CD4-positive, alpha-beta T cell treated with Interleukin-4 for 4 hours (primary cell): Measurements from ENCODE around the gene LIPC.

ENCODE experiments used
- DNase-seq: peaks from one replicate; pipeline ENCODE4 v3.0.0-alpha.2; 2020

LIPC gene

DNA sequence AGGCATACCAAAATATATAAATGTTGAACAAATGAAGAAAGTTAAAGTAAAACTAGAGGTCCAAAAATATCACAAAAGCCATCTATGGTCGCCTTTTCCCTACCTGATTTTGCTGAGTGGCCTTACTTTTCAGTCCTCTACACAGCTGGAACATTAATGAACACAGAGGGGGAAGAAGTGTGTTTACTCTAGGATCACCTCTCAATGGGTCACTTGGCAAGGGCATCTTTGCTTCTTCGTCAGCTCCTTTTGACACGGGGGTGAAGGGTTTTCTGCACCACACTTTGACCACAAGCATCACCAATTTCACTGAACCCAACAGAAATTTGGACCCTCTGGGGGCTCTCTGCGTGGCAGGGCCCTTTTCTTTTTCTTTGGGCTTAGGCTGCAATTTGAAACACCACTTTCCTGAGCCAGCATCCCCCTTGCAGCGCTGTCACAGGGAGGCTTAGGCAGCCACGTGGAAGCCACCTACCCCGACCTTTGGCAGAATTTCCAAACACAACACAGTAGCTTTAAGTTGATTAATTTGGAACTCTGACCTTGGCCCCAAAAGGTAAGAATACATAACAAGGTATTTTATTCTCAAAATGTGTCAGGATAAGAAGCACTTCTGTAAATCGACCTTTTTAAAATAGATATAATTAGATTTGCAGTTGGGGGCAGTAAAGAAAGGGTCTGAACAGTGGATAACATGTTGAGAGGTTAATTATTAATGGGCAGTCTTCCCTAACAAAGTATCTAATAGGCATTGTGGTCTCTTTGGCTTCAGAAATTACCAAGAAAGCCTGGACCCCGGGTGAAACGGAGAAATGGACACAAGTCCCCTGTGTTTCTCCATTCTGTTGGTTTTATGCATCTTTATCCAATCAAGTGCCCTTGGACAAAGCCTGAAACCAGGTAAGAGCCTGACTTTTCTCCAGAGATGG lies at the start of gene LIPC:
LIPC (plus strand) TSS at position 771 of the 929 bp plus-strand sequence; CDS start at position 813, 42 bp downstream.
- DNase-seq = no peak

DNA sequence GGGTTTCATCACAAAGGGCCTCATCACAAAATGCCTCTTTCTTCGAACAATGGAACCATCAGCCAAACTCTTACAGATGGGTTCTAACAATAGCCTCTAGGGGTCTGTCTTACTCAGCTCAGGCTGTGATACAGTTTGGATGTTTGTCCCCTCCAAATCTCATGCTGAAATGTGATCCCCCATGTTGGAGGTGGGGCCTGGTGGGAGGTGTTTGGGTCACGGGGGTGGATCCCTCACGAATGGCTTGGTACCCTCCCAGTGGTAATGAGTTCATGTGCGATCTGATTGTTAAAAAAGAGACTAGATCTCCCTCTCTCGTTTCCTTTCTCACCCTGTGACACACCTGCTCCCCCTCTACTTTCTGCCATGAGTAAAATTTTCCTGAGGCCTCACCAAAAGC lies 47.9 kb upstream of the LIPC start:
- no peak for DNase-seq

GRCh38 chr15:58384667-58385066 lies 47.1 kb upstream of the LIPC start:
- no peak for DNase-seq

- no peak for DNase-seq
Observed at GRCh38 chr15:58386081-58386480, 45.7 kb upstream of the LIPC start.

- DNase-seq = no peak
Observed at GRCh38 chr15:58386641-58387040, 45.1 kb upstream of the LIPC start.

DNA sequence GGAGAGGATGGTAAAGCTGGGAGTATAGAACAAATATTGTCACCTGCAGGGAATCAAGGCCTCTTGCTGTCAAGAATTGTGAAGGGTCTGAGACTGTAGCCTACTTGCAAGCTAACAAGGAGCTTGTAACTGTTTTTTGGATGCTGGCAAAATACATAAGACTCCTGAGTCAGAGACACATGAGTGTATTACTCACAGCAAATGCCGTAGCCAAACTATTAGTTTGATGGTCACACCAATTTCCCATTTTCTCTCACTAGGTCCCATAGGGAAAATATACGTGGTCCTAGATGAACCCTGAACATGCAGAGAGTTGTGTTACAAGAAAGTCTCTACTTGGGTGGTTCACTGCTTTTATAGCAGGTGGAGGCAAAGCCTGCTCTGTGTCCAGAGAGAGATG lies 44.7 kb upstream of the LIPC start:
- no peak for DNase-seq

- no peak for DNase-seq
Observed at GRCh38 chr15:58388211-58388610, 43.6 kb upstream of the LIPC start.

- no peak for DNase-seq
Observed at GRCh38 chr15:58390118-58390517, 41.7 kb upstream of the LIPC start.

DNA sequence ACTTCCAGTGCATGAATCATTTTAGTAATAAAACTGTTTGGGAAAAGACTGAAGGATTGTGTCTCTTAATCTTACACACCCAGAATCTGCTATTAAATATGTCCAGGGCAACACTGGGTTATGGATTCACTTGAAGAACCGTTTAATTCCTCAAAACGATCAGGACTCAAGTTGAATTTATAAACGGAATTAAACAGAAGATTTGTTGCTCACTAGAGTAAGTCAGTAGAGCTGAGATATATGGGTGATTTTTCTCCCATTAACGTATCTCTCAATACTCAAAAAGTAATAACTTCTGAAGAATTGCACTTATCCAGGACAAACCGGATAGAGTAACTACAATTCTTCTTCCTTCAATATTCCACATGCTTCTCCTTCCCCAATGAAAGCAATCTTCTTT lies 41.1 kb upstream of the LIPC start:
- DNase-seq = no peak

GRCh38 chr15:58391088-58391487 lies 40.7 kb upstream of the LIPC start:
- DNase-seq = no peak

DNA sequence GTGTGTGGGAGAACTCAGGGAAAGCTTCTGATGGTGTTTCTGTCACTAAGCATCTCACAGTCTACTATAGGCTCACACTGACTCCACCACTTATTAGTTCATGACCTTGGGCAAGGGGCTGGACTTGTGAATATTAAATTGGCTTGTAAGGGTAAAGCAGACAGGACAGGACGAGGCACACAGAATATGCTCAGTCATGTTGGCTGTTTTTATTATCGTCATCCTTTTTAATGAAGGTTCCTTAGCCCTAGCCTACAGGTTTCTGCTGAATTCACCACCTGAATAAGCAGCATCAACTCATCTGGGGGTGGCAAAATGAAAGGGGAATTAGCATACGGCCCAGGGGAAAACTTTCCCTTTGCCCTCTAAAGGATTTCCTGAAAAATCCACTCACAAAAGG lies 39.6 kb upstream of the LIPC start:
- DNase-seq = no peak

- no peak for DNase-seq
Observed at GRCh38 chr15:58392611-58393161, 39.1 kb upstream of the LIPC start.

DNA sequence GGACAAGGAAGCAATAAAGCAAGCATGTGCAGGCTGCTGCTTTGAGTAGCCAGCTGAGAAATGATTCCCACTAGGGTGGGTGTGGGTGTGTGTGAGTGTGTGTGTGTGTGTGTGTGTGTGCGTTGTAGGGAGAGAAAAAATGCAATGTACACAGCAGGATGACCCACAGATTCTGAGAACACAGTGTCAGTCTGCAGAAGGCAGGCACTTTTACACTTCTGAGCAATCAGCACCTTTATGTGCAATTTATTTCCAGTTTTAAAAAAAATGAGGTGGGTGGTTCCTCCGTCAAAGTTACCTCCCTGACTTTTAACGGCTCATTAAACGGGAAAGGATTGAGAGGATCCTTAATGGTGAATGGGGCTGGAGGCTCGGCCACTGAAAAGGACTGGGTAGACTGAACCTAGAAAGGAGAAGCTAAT lies 38.5 kb upstream of the LIPC start:
- DNase-seq = no peak

DNA sequence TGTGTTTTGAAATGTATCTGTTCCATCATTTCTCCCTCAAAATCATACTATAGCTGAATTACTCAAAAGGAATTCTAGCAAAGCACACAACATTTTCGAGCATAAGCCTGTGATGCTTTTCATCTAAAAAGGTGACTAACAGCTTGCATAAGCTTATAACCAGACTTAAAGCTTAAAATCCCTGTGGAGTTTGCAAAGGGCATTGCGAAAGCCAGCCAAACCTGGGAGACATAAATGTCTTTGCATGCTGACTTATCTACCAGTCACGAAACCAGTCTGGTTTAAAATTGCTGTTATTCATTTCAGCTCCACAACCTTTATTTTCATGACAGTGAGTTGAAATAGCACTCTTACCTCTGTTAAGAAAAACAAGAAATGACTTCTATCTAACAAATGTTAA lies 35.6 kb upstream of the LIPC start:
- no peak for DNase-seq

DNA sequence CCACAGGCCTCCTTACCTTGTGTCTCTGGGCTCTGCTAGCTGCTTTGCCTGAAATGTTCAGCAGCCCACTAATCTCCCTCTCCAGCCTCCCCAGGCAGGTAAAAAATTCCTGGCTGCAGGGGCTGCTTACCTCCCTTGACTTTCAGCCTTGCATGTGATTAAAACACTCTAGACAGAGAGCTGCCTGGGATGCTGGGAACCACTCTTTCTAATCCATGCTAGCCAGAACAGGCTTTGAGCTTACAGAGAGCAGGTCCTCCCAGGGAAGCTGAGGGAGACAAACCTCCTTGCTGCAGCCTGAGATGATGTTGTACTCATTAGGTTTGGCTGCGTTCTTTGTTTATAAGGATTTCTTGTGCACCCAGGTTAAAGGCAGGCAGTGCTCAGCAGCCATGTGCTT lies 33.7 kb upstream of the LIPC start:
- DNase-seq = no peak

GRCh38 chr15:58398643-58399042 lies 33.1 kb upstream of the LIPC start:
- no peak for DNase-seq

DNA sequence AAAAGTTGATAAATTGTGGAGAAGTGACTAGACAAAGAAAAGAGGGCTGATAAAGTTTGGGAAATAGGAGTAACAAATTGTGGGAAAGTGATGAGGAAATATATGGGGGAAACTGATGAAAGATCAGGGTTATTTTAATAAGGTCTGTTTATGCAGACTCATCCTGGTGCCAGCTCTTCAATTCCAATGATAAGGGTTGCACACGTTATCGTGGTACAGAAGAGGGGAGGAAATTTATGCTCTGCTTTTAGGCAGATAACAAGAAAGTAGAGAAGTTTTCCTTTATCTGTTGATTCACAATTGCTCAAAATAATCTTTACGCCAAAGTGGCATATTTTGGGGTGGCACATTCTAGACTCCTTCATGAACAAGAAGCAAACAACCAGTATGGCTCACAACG lies 32.1 kb upstream of the LIPC start:
- DNase-seq = no peak

DNA sequence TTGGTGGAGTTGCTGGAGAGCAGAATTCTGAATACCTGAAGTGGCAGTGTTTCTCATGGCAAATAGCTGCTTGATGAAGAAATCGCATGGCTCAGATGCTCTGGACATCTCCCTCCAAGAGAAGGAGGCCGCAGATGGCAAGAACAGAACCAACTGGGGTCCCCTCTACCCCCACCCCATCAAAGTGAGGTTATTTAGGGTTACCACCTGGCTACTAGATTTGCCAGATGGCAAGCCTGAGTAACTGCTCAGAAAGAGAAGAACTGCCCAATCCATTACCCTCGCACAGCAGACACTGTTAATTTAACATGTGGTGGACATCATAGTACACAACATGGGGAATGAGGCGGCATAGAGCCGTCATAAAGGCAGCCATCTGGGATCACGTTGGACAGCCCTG lies 30.5 kb upstream of the LIPC start:
- no peak for DNase-seq

- no peak for DNase-seq
Observed at GRCh38 chr15:58401991-58402649, 29.7 kb upstream of the LIPC start.

GRCh38 chr15:58403581-58403980 lies 28.2 kb upstream of the LIPC start:
- no peak for DNase-seq

GRCh38 chr15:58404020-58404419 lies 27.8 kb upstream of the LIPC start:
- DNase-seq = no peak

- no peak for DNase-seq
Observed at GRCh38 chr15:58404722-58405121, 27.1 kb upstream of the LIPC start.

DNA sequence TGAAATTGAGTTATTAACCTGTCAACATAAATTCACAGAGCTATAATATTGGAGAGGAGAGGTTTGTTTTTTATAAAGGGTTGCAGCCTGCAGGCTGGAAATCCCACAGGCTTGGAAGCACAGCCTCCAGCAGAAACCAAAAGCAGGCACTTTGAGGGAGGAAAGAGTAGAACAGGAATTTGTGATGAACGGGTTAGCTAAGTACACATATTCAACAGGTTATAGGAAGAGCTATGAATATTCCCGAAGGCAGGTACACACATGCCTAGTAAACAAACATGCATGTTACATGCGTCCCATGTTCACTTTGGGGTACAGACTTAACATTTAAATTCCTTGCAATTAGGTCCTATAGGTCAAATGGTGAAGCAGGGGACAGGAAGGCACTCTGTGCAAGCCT lies 25.9 kb upstream of the LIPC start:
- DNase-seq = no peak

DNA sequence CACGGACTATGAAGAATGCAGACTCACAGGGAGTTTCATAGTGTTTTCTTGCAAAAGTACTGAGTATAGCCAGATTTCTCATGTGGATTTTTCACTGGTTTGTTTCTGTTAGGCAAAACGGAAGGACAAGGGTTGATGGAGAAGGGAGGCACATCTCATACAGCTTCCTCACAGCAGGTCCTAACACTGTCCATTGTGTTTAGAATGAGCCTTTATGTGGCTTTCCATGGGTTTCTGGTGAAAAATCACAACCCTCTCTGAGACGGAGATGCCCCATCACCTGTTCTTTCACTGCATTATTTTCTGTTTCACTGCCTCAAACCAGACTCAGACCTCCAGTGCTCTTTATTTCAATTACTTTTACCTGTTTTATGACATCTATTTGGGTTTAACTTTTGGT lies 25.0 kb upstream of the LIPC start:
- no peak for DNase-seq
